GM13976 (cell line): Measurements from ENCODE around the gene PRRT1B.

ENCODE experiments used
- DNase-seq: peaks from one replicate; pipeline ENCODE4 v3.0.0; 2012; ENCODE audit warnings: low spot score
- CTCF ChIP-seq: IDR thresholded peaks from 2 replicates; pipeline ENCODE4 v1.5.1; 2012; ENCODE audit warnings: borderline replicate concordance, mild to moderate bottlenecking; ENCODE audit not compliant: insufficient read depth; ENCODE audit errors: extremely low read depth, missing control alignments, control extremely low read depth
- in situ Hi-C: fragments of 300-500 bp; cut with MboI; formaldehyde crosslinking; loops from one replicate; pipeline ENCODE4 v1.12.0; 2022; ENCODE audit warnings: low sequenced_read_pairs, mixed read lengths, inconsistent platforms; ENCODE audit not compliant: unreplicated experiment

The PRRT1B gene

GRCh38 chr9:131552030-131552429 lies 6.7 kb downstream of the PRRT1B start:
- in situ Hi-C loops: no loop called here
- no peak for TF ChIP-seq CTCF
- no peak for DNase-seq

- in situ Hi-C loops: no loop called here
- DNase-seq: no peak
- TF ChIP-seq CTCF: no peak
These were observed 8.9 kb downstream of the PRRT1B start for GRCh38 chr9:131554087-131554842.

GRCh38 chr9:131554843-131555351 lies 9.6 kb downstream of the PRRT1B start:
- no peak for TF ChIP-seq CTCF

GRCh38 chr9:131555841-131556673 lies 10.7 kb downstream of the PRRT1B start:
- in situ Hi-C loops: no loop called here
- no peak for TF ChIP-seq CTCF
- no peak for DNase-seq

More at GRCh38 chr9:131554843-131555351, 9.6 kb downstream of the PRRT1B start:
- no peak for DNase-seq
- in situ Hi-C loops: no loop called here

- no peak for DNase-seq
- in situ Hi-C loops: no loop called here
- TF ChIP-seq CTCF: no peak
These were observed 12.7 kb downstream of the PRRT1B start for GRCh38 chr9:131557855-131558548.

GRCh38 chr9:131559421-131560000 lies 14.2 kb downstream of the PRRT1B start:
- TF ChIP-seq CTCF: no peak
- in situ Hi-C loops: no loop called here
- no peak for DNase-seq
